Neural cell (in vitro differentiated cells): Measurements from ENCODE around the gene AKAP8L. TPM values are rescaled to one million over a fixed set of nuclear protein-coding genes. Genes with fewer than 3 reads are reported as not detected.

ENCODE experiments used
- H2AFZ ChIP-seq: fragments of 200-600, 300-800 bp; sonication (generic), shearing (Covaris generic); 2 replicates; pipeline ENCODE4 v1.6.0; 2014; ENCODE audit warnings: low read depth, mild to moderate bottlenecking, antibody characterized with exemption, low read length, moderate library complexity
- H3F3A ChIP-seq: fragments of 200-600 bp; shearing (Covaris generic); 2 replicates; pipeline ENCODE4 v1.6.1; 2016; ENCODE audit warnings: mild to moderate bottlenecking, moderate library complexity, mixed read lengths, antibody characterized with exemption, low read length; ENCODE audit not compliant: insufficient read depth, poor library complexity, severe bottlenecking
- H3K27ac ChIP-seq: fragments of 200-600, 300-800 bp; sonication (generic), shearing (Covaris generic); 2 replicates; pipeline ENCODE4 v1.5.1; 2014; ENCODE audit warnings: mild to moderate bottlenecking, low read length, moderate library complexity
- H3K27me3 ChIP-seq: fragments of 300-800, 200-600 bp; sonication (generic), shearing (Covaris generic); 2 replicates; pipeline ENCODE4 v1.6.0; 2014; ENCODE audit warnings: mild to moderate bottlenecking, low read depth, low read length, moderate library complexity; ENCODE audit not compliant: insufficient read depth
- H3K36me3 ChIP-seq: fragments of 300-800, 200-600 bp; sonication (generic), shearing (Covaris generic); 2 replicates; pipeline ENCODE4 v1.5.1; 2014; ENCODE audit warnings: mild to moderate bottlenecking, antibody characterized with exemption, low read length, moderate library complexity; ENCODE audit not compliant: insufficient read depth
- H3K4me2 ChIP-seq: fragments of 300-800, 200-600 bp; sonication (generic), shearing (Covaris generic); 2 replicates; pipeline ENCODE4 v1.6.0; 2014; ENCODE audit warnings: mild to moderate bottlenecking, low read length
- H3K4me3 ChIP-seq: fragments of 300-800, 200-600 bp; sonication (generic), shearing (Covaris generic); 2 replicates; pipeline ENCODE4 v1.5.1; 2014; ENCODE audit warnings: mild to moderate bottlenecking, low read length, moderate library complexity
- H3K79me2 ChIP-seq: fragments of 200-600 bp; shearing (Covaris generic); replicated peaks from 2 replicates; pipeline ENCODE4 v1.6.0; 2014; ENCODE audit warnings: mild to moderate bottlenecking, low read length, moderate library complexity; ENCODE audit not compliant: insufficient read depth
- H3K9ac ChIP-seq: fragments of 300-800, 200-600 bp; sonication (generic), shearing (Covaris generic); 2 replicates; pipeline ENCODE4 v1.6.1; 2016; ENCODE audit warnings: mild to moderate bottlenecking, low read length, mixed read lengths
- H3K9me2 ChIP-seq: fragments of 200-600 bp; shearing (Covaris generic); 2 replicates; pipeline ENCODE4 v1.6.1; 2016; ENCODE audit warnings: mild to moderate bottlenecking, low read length, mixed read lengths; ENCODE audit not compliant: insufficient read depth
- H3K9me3 ChIP-seq: fragments of 200-600, 300-800 bp; sonication (generic), shearing (Covaris generic); 2 replicates; pipeline ENCODE4 v1.6.1; 2016; ENCODE audit warnings: mild to moderate bottlenecking, mixed run types, low read length, moderate library complexity, mixed read lengths
- H4K20me1 ChIP-seq: fragments of 200-600 bp; shearing (Covaris generic); 2 replicates; pipeline ENCODE4 v1.6.1; 2016; ENCODE audit warnings: mild to moderate bottlenecking, mixed run types; ENCODE audit not compliant: insufficient read depth
- CTCF ChIP-seq: fragments of 450-650 bp; IDR thresholded peaks from 2 replicates; pipeline ENCODE4 v1.5.1; 2014; ENCODE audit warnings: antibody characterized with exemption, mild to moderate bottlenecking, moderate library complexity; ENCODE audit not compliant: poor library complexity, severe bottlenecking
- EP300 ChIP-seq: fragments of 450-650 bp; conservative IDR thresholded peaks from 2 replicates; pipeline ENCODE4 v1.6.1; 2014; ENCODE audit warnings: antibody characterized with exemption, mild to moderate bottlenecking, moderate library complexity; ENCODE audit not compliant: poor library complexity, severe bottlenecking
- EZH2 ChIP-seq: fragments of 200-600, 300-800 bp; shearing (Covaris generic), sonication (generic); IDR thresholded peaks from 2 replicates; pipeline ENCODE4 v1.6.1; 2014; ENCODE audit warnings: antibody characterized with exemption, low read length, borderline replicate concordance, mild to moderate bottlenecking; ENCODE audit not compliant: insufficient read depth, poor library complexity, severe bottlenecking
- MXI1 ChIP-seq: fragments of 450-650 bp; conservative IDR thresholded peaks from 2 replicates; pipeline ENCODE4 v1.6.1; 2014; ENCODE audit warnings: antibody characterized with exemption, mild to moderate bottlenecking; ENCODE audit not compliant: poor library complexity, severe bottlenecking
- POLR2AphosphoS5 ChIP-seq: IDR thresholded peaks from 2 replicates; pipeline ENCODE4 v1.6.1; 2012
- RAD21 ChIP-seq: fragments of 450-650 bp; conservative IDR thresholded peaks from 2 replicates; pipeline ENCODE4 v1.6.1; 2014; ENCODE audit warnings: antibody characterized with exemption, mild to moderate bottlenecking, moderate library complexity
- REST ChIP-seq: IDR thresholded peaks from 2 replicates; pipeline ENCODE4 v1.6.1; 2012; ENCODE audit warnings: borderline replicate concordance
- SMC3 ChIP-seq: fragments of 450-650 bp; conservative IDR thresholded peaks from 2 replicates; pipeline ENCODE4 v1.6.1; 2014; ENCODE audit warnings: antibody characterized with exemption, mild to moderate bottlenecking, moderate library complexity; ENCODE audit not compliant: poor library complexity
- TAF1 ChIP-seq: IDR thresholded peaks from 2 replicates; pipeline ENCODE4 v1.6.1; 2012; ENCODE audit warnings: low read depth
- polyA plus RNA-seq: library from polyadenylated mRNA; depleted of rRNA; stranded (reverse); fragments of >200 nt; gene quantifications from 2 replicates; pipeline ENCODE4 v1.2.3, GENCODE V29; 2014

AKAP8L gene
- polyA plus RNA-seq, 1 donor from 2014 or later, result 281 TPM

- peaks cover 6% of the 10 kb centered on the region for H4K20me1 ChIP-seq
- H3K27me3 ChIP-seq, result no peaks in the 10 kb centered on the region
- peak overlapping the region; percentile 47 for H3K4me2 ChIP-seq
- TF ChIP-seq RAD21 (no peak), EZH2 (no peak), SMC3 (no peak), POLR2AphosphoS5 (no peak), EP300 (no peak), REST (no peak)
- no peak overlapping the region for H3K9ac ChIP-seq
- peaks cover 39% of the 10 kb centered on the region for H3K79me2 ChIP-seq
- H3K27ac ChIP-seq, result no peak overlapping the region
- H3K4me3 ChIP-seq, result peak overlapping the region; percentile 96
- peak overlapping the region; percentile 49 for H2AFZ ChIP-seq
- no peaks in the 10 kb centered on the region for H3K9me3 ChIP-seq
- H3K36me3 ChIP-seq, result peaks cover 18% of the 10 kb centered on the region
- H3K9me2 ChIP-seq, result no peaks in the 10 kb centered on the region
- H3F3A ChIP-seq, result no peaks in the 10 kb centered on the region
Observed at GRCh38 chr19:15419413-15420025, 731 bp upstream of the AKAP8L start.

- Histone ChIP-seq H3K9me3 (no peaks in the 10 kb centered on the region), H3K4me3 (peak overlapping the region; percentile 96), H4K20me1 (peaks cover 12% of the 10 kb centered on the region), H3K27ac (peak overlapping the region; percentile 97), H3K9me2 (no peaks in the 10 kb centered on the region), H2AFZ (peak overlapping the region; percentile 2), H3K4me2 (peak overlapping the region; percentile 90), H3K27me3 (no peaks in the 10 kb centered on the region), H3F3A (no peaks in the 10 kb centered on the region), H3K9ac (peak overlapping the region; percentile 99), H3K79me2 (peaks cover 50% of the 10 kb centered on the region), H3K36me3 (peaks cover 8% of the 10 kb centered on the region)
- TF ChIP-seq MXI1, result no peak
Observed at GRCh38 chr19:15418231-15418578, 583 bp downstream of the AKAP8L start.

GRCh38 chr19:15417699-15418098 lies 1.1 kb downstream of the AKAP8L start:
- Histone ChIP-seq H3K79me2 (peaks cover 55% of the 10 kb centered on the region), H3K9me2 (no peaks in the 10 kb centered on the region), H3K4me3 (peak overlapping the region; percentile 96), H3K36me3 (peaks cover 5% of the 10 kb centered on the region), H3F3A (no peaks in the 10 kb centered on the region), H3K9me3 (no peaks in the 10 kb centered on the region), H2AFZ (no peak overlapping the region), H3K27me3 (no peaks in the 10 kb centered on the region), H4K20me1 (peaks cover 16% of the 10 kb centered on the region), H3K9ac (peak overlapping the region; percentile 99), H3K4me2 (peak overlapping the region; percentile 90), H3K27ac (peak overlapping the region; percentile 97)
- TF ChIP-seq EP300, result no peak
- TF ChIP-seq SMC3, result no peak
- no peak for TF ChIP-seq RAD21
- no peak for TF ChIP-seq EZH2
- TF ChIP-seq REST, result no peak
- TF ChIP-seq POLR2AphosphoS5, result no peak
- TF ChIP-seq TAF1, result no peak
- TF ChIP-seq CTCF, result no peak
- no peak for TF ChIP-seq MXI1
